ENCODE results near the gene AADAC. TPM values are rescaled to one million over a fixed set of nuclear protein-coding genes. Genes with fewer than 3 reads are reported as not detected.

The AADAC gene
- polyA plus RNA-seq, 2 donors, result 0.75 to 0.82 TPM

DNA sequence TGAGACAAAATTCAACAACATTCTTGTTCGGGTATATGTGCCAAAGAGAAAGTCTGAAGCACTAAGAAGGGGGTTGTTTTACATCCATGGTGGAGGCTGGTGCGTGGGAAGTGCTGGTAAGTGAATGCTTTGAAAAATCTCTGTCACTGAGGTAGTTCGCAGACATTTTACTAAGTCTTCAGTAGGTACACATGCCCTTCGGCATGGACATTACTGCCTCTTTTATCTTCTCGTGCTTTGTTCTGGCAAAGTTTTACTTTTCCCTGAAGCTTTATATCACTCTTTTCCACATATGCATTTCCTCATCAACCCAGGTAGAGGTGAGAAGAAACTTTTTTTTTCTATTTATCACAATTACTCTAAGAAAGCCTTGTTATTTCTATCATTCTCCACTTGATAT lies 3.6 kb downstream of the AADAC start:
- WGBS, 2 donors, result 62 to 73% methylated on average over 5 of the region's 5 CpGs
- Histone ChIP-seq H3K27me3 (ENCODE audit: control insufficient read depth in 1 of 2, insufficient read depth in 2 of 2, low read length in 2 of 2) (no peaks in the 10 kb centered on the region), H3K27ac (ENCODE audit: low read depth in 2 of 2, low read length in 1 of 2) (peak overlapping the region; percentile 10 to 73), H3K4me1 (ENCODE audit: control insufficient read depth in 2 of 2, insufficient read depth in 2 of 2, low read length in 1 of 2) (no peaks in the 10 kb centered on the region), H3K4me3 (ENCODE audit: low read depth in 1 of 2, low read length in 2 of 2) (no peak overlapping the region), H3K36me3 (ENCODE audit: control insufficient read depth in 2 of 2, insufficient read depth in 2 of 2, low read length in 1 of 2) (no peaks in the 10 kb centered on the region), H3K9me3 (ENCODE audit: control insufficient read depth in 2 of 2, insufficient read depth in 1 of 2, low read depth in 1 of 2, low read length in 1 of 2) (no peaks in the 10 kb centered on the region)

DNA sequence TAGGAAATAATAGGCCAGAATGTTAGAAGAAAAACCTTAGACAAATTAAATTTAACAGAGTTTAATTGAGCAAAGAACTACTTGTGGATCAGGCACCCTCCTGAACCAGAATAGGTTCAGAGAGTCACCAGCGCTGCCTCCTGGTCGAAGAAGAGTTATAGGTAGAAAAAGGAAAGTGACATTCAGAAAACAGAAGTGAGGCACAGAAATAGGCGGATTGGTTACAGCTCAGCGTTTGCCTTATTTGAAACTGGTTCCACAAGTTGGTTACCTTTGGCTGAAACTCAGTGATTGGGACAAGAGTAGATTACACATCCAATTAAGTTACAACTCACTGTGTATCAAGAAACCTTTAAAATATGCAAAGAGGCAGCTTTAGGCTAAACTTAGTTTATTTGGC lies 4.4 kb downstream of the AADAC start:
- 65 to 72% methylated on average over 4 of the region's 4 CpGs for WGBS, 2 donors
- no peaks in the 10 kb centered on the region for H3K36me3 ChIP-seq (ENCODE audit: control insufficient read depth in 2 of 2, insufficient read depth in 2 of 2, low read length in 1 of 2)
- H3K27ac ChIP-seq (ENCODE audit: low read depth in 2 of 2, low read length in 1 of 2), result no peak overlapping the region
- no peak overlapping the region for H3K4me3 ChIP-seq (ENCODE audit: low read depth in 1 of 2, low read length in 2 of 2)
- H3K9me3 ChIP-seq (ENCODE audit: control insufficient read depth in 2 of 2, insufficient read depth in 1 of 2, low read depth in 1 of 2, low read length in 1 of 2), result no peaks in the 10 kb centered on the region
- no peaks in the 10 kb centered on the region for H3K27me3 ChIP-seq (ENCODE audit: control insufficient read depth in 1 of 2, insufficient read depth in 2 of 2, low read length in 2 of 2)
- no peaks in the 10 kb centered on the region for H3K4me1 ChIP-seq (ENCODE audit: control insufficient read depth in 2 of 2, insufficient read depth in 2 of 2, low read length in 1 of 2)

DNA sequence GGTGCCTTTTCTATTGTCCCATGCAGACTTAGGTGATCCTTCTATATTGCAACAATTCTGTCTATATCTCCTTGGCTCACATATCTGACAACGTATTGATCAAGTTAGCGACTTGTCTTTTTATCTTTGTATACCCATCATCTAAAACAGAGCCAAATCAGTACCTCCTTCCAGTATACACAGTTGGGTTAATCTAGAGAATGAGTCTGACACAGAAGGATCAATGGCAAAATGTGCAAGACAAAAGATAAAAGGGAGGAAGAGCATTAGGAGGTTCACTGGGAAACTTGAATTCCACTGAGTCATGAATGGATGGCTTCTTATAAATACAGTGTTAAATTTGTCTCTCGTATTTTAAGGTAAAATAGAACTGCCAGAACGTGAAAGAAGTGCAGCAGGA lies 6.0 kb downstream of the AADAC start:
- no peaks in the 10 kb centered on the region for H3K9me3 ChIP-seq (ENCODE audit: control insufficient read depth in 2 of 2, insufficient read depth in 1 of 2, low read depth in 1 of 2, low read length in 1 of 2)
- 57 to 77% methylated on average over 4 of the region's 4 CpGs for whole genome bisulfite sequencing, 2 donors
- no peaks in the 10 kb centered on the region for H3K36me3 ChIP-seq (ENCODE audit: control insufficient read depth in 2 of 2, insufficient read depth in 2 of 2, low read length in 1 of 2)
- no peaks in the 10 kb centered on the region for H3K27me3 ChIP-seq (ENCODE audit: control insufficient read depth in 1 of 2, insufficient read depth in 2 of 2, low read length in 2 of 2)
- H3K4me1 ChIP-seq (ENCODE audit: control insufficient read depth in 2 of 2, insufficient read depth in 2 of 2, low read length in 1 of 2), result no peaks in the 10 kb centered on the region
- no peak overlapping the region for H3K27ac ChIP-seq (ENCODE audit: low read depth in 2 of 2, low read length in 1 of 2)
- H3K4me3 ChIP-seq (ENCODE audit: low read depth in 1 of 2, low read length in 2 of 2), result no peak overlapping the region

DNA sequence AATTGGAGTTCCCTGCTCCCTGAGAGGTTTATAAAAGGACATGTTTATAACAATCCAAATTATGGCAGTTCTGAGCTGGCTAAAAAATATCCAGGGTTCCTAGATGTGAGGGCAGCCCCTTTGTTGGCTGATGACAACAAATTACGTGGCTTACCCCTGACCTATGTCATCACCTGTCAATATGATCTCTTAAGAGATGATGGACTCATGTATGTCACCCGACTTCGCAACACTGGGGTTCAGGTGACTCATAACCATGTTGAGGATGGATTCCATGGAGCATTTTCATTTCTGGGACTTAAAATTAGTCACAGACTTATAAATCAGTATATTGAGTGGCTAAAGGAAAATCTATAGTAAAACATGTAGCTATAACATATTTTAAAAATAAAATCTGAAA lies 13.9 kb downstream of the AADAC start:
- Histone ChIP-seq H3K27me3 (ENCODE audit: control insufficient read depth in 1 of 2, insufficient read depth in 2 of 2, low read length in 2 of 2) (no peaks in the 10 kb centered on the region), H3K4me3 (ENCODE audit: low read depth in 1 of 2, low read length in 2 of 2) (no peak overlapping the region), H3K4me1 (ENCODE audit: control insufficient read depth in 2 of 2, insufficient read depth in 2 of 2, low read length in 1 of 2) (no peaks in the 10 kb centered on the region), H3K27ac (ENCODE audit: low read depth in 2 of 2, low read length in 1 of 2) (no peak overlapping the region), H3K36me3 (ENCODE audit: control insufficient read depth in 2 of 2, insufficient read depth in 2 of 2, low read length in 1 of 2) (no peaks in the 10 kb centered on the region), H3K9me3 (ENCODE audit: control insufficient read depth in 2 of 2, insufficient read depth in 1 of 2, low read depth in 1 of 2, low read length in 1 of 2) (no peaks in the 10 kb centered on the region)
- 84 to 85% methylated on average over 3 of the region's 3 CpGs for WGBS, 2 donors

DNA sequence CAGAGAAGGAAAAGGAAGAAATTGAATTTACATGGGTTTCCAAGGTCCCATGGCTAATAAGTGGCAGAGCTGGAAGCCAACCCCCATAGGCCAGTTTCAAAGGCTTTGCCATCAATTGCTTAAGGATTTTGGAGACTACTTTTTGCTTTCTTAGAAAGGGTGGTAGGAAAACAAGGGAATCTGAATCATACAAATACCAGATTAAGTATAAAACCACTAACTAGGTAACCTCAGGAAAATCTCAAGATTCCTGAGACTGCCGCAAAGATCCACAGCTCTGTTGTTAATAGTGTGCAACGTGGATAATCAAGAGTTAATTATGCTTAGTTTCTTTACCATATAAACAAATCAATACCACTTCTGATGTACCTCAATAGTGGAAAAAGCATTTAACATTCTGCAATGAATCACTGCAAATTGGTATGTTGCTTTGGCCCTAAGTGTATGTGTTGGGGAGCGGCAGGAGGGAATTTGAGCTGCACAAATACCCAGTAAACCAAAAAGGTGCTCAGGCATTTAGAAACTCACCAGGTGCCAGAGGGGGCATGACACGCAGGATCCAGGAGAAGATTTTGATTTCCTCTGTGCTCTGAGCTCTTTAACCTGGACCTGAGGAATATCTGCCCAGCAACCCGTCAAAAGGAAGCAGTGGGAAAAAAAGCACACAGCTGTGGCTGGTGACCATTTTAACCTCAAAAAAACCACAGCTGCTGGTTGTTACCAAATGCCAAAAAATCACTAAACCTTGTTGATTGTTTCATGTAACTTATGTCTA lies 22.0 kb downstream of the AADAC start:
- H3K4me1 ChIP-seq (ENCODE audit: control insufficient read depth in 2 of 2, insufficient read depth in 2 of 2, low read length in 1 of 2), result peaks cover 0 to 3% of the 10 kb centered on the region in 2 donors
- no peak overlapping the region for H3K27ac ChIP-seq (ENCODE audit: low read depth in 2 of 2, low read length in 1 of 2)
- WGBS, 2 donors, result 58 to 64% methylated on average over 5 of the region's 5 CpGs
- H3K4me3 ChIP-seq (ENCODE audit: low read depth in 1 of 2, low read length in 2 of 2), result no peak overlapping the region
- H3K27me3 ChIP-seq (ENCODE audit: control insufficient read depth in 1 of 2, insufficient read depth in 2 of 2, low read length in 2 of 2), result no peaks in the 10 kb centered on the region
- H3K9me3 ChIP-seq (ENCODE audit: control insufficient read depth in 2 of 2, insufficient read depth in 1 of 2, low read depth in 1 of 2, low read length in 1 of 2), result no peaks in the 10 kb centered on the region
- H3K36me3 ChIP-seq (ENCODE audit: control insufficient read depth in 2 of 2, insufficient read depth in 2 of 2, low read length in 1 of 2), result no peaks in the 10 kb centered on the region

DNA sequence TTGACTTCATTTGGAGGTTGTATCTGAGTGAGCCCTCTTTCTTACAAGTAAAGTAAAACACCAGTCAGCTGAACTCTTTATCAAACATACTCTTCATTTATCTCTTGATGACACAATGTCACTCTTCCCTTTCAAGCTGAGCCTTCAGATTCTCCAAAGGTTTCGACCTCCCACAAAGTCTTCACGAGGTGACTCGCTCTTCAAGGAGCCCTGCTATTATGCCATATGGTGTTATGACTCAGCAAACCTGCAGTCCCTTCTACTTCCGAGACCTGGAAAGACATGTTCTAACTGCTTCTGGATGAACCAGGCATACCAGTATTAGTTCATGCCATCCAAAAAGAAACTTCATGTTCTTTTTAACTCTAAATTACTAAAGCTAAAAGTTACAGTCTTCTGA lies 23.1 kb downstream of the AADAC start:
- 38 to 39% methylated on average over 4 of the region's 4 CpGs for WGBS, 2 donors
- Histone ChIP-seq H3K27ac (ENCODE audit: low read depth in 2 of 2, low read length in 1 of 2) (peak overlapping the region; percentile 28 to 70), H3K27me3 (ENCODE audit: control insufficient read depth in 1 of 2, insufficient read depth in 2 of 2, low read length in 2 of 2) (no peaks in the 10 kb centered on the region)

DNA sequence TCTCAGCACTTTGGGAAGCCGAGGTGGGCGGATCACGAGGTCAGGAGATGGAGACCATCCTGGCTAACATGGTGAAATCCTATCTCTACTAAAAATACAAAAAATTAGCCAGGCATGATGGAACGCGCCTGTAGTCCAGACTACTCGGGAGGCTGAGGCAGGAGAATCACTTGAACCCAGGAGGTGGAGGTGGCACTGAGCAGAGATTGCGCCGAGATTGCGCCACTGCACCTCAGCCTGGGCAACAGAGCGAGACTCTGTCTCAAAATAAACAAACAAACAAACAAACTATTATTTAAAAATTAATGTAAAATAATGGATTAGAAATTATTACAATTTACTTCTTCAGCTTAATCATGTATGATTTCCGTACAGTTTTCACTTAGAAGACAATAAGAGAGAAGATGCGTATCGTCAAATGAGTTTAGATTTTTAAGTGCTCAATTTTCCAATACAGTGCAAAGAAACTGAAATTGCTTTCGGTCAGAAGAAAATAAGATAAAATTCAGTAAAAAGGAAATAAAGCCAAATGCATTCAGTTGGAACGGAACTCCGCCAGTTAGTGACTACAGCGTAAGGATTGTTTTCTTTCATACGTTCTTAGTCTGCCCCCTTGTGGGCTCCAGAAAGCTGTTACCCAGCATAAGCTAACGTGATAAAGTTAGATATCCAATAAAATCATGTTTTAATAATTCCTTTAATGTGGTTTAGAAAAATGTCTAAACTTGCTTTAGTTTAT lies 24.8 kb downstream of the AADAC start:
- Histone ChIP-seq H3K27me3 (ENCODE audit: control insufficient read depth in 1 of 2, insufficient read depth in 2 of 2, low read length in 2 of 2) (no peaks in the 10 kb centered on the region), H3K4me3 (ENCODE audit: low read depth in 1 of 2, low read length in 2 of 2) (peak overlapping the region in 1 of 2 donors; percentile 35), H3K9me3 (ENCODE audit: control insufficient read depth in 2 of 2, insufficient read depth in 1 of 2, low read depth in 1 of 2, low read length in 1 of 2) (no peaks in the 10 kb centered on the region), H3K27ac (ENCODE audit: low read depth in 2 of 2, low read length in 1 of 2) (no peak overlapping the region), H3K4me1 (ENCODE audit: control insufficient read depth in 2 of 2, insufficient read depth in 2 of 2, low read length in 1 of 2) (peaks cover 0 to 3% of the 10 kb centered on the region in 2 donors), H3K36me3 (ENCODE audit: control insufficient read depth in 2 of 2, insufficient read depth in 2 of 2, low read length in 1 of 2) (no peaks in the 10 kb centered on the region)
- 54 to 58% methylated on average over 19 of the region's 19 CpGs for WGBS, 2 donors

More for the DNA sequence above, 23.1 kb downstream of the AADAC start:
- no peaks in the 10 kb centered on the region for H3K36me3 ChIP-seq (ENCODE audit: control insufficient read depth in 2 of 2, insufficient read depth in 2 of 2, low read length in 1 of 2)
- no peak overlapping the region for H3K4me3 ChIP-seq (ENCODE audit: low read depth in 1 of 2, low read length in 2 of 2)
- H3K4me1 ChIP-seq (ENCODE audit: control insufficient read depth in 2 of 2, insufficient read depth in 2 of 2, low read length in 1 of 2), result peaks cover 0 to 3% of the 10 kb centered on the region in 2 donors
- no peaks in the 10 kb centered on the region for H3K9me3 ChIP-seq (ENCODE audit: control insufficient read depth in 2 of 2, insufficient read depth in 1 of 2, low read depth in 1 of 2, low read length in 1 of 2)

DNA sequence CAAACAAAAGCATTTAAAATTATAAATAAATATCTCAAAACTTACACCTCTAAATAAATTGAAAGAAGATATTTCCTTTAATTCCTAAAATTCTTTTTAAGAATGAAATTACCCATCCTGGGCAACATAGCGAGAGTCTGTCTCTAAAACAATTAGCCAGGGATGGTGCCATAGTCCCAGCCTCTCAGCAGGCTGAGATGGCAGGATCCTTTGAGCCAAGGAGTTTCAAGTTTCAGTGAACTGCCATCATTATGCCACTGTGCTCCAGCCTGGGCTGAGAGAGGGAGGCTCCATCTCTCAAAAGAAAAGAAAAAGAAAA lies 25.4 kb downstream of the AADAC start:
- Histone ChIP-seq H3K9me3 (ENCODE audit: control insufficient read depth in 2 of 2, insufficient read depth in 1 of 2, low read depth in 1 of 2, low read length in 1 of 2) (no peaks in the 10 kb centered on the region), H3K4me1 (ENCODE audit: control insufficient read depth in 2 of 2, insufficient read depth in 2 of 2, low read length in 1 of 2) (peaks cover 0 to 3% of the 10 kb centered on the region in 2 donors), H3K4me3 (ENCODE audit: low read depth in 1 of 2, low read length in 2 of 2) (no peak overlapping the region), H3K27me3 (ENCODE audit: control insufficient read depth in 1 of 2, insufficient read depth in 2 of 2, low read length in 2 of 2) (no peaks in the 10 kb centered on the region), H3K27ac (ENCODE audit: low read depth in 2 of 2, low read length in 1 of 2) (no peak overlapping the region), H3K36me3 (ENCODE audit: control insufficient read depth in 2 of 2, insufficient read depth in 2 of 2, low read length in 1 of 2) (no peaks in the 10 kb centered on the region)
- WGBS, 2 donors, result 90 to 93% methylated on average over 1 of the region's 1 CpG

DNA sequence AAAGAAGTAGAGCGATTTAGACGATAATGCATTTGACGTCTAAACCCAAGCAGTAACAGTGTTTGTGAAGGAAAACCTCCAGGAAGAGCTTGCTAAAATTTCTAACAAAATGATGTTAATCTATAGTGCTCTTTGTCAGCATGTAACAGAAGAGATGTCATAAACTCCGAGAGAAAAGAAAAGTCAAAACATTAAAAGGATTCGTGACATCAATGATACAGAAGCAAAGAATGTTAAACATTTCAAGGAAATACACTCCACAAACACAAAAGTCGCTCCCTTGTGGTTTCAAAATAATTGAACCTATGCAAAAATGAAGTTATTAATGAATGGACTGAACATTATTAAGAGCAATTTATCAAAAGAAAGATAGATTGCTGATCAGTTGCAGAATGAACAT lies 27.9 kb downstream of the AADAC start:
- no peak overlapping the region for H3K4me3 ChIP-seq (ENCODE audit: low read depth in 1 of 2, low read length in 2 of 2)
- no peak overlapping the region for H3K27ac ChIP-seq (ENCODE audit: low read depth in 2 of 2, low read length in 1 of 2)
- H3K36me3 ChIP-seq (ENCODE audit: control insufficient read depth in 2 of 2, insufficient read depth in 2 of 2, low read length in 1 of 2), result no peaks in the 10 kb centered on the region
- 88 to 89% methylated on average over 6 of the region's 6 CpGs for whole genome bisulfite sequencing, 2 donors
- H3K4me1 ChIP-seq (ENCODE audit: control insufficient read depth in 2 of 2, insufficient read depth in 2 of 2, low read length in 1 of 2), result no peaks in the 10 kb centered on the region
- no peaks in the 10 kb centered on the region for H3K9me3 ChIP-seq (ENCODE audit: control insufficient read depth in 2 of 2, insufficient read depth in 1 of 2, low read depth in 1 of 2, low read length in 1 of 2)
- no peaks in the 10 kb centered on the region for H3K27me3 ChIP-seq (ENCODE audit: control insufficient read depth in 1 of 2, insufficient read depth in 2 of 2, low read length in 2 of 2)

DNA sequence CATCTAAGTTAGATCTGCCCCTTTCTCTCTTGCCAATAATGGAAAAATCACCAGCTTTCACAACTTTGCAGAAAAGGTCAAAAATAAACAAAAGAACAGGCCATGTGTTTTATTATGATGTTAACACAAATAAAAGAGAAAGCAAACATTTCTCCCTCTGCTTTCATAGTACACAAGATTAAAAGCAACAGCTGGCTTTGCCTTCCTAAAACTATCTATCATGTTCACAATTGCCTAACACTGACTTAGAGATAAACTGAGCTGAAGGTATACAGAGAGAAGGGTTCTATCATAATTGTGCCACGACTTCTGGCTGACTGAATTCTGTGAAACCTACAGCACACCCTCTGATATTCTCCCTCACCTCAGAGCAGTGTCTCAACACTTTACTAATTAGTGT lies 29.4 kb downstream of the AADAC start:
- H3K4me1 ChIP-seq (ENCODE audit: control insufficient read depth in 2 of 2, insufficient read depth in 2 of 2, low read length in 1 of 2), result no peaks in the 10 kb centered on the region
- H3K36me3 ChIP-seq (ENCODE audit: control insufficient read depth in 2 of 2, insufficient read depth in 2 of 2, low read length in 1 of 2), result no peaks in the 10 kb centered on the region
- no peak overlapping the region for H3K4me3 ChIP-seq (ENCODE audit: low read depth in 1 of 2, low read length in 2 of 2)
- no peak overlapping the region for H3K27ac ChIP-seq (ENCODE audit: low read depth in 2 of 2, low read length in 1 of 2)
- no peaks in the 10 kb centered on the region for H3K27me3 ChIP-seq (ENCODE audit: control insufficient read depth in 1 of 2, insufficient read depth in 2 of 2, low read length in 2 of 2)
- WGBS, 2 donors, result 20 to 46% methylated on average over 1 of the region's 1 CpG
- H3K9me3 ChIP-seq (ENCODE audit: control insufficient read depth in 2 of 2, insufficient read depth in 1 of 2, low read depth in 1 of 2, low read length in 1 of 2), result no peaks in the 10 kb centered on the region
